ENCODE results near the gene SRSF11. TPM values are rescaled to one million over a fixed set of nuclear protein-coding genes. Genes with fewer than 3 reads are reported as not detected.
"Not testable (repeated sequence)": the region's sequence is repeated elsewhere in the genome, so short reads cannot be mapped to it uniquely, and the experiment has no call there.

Gene SRSF11
- total RNA-seq (2014; rRNA removed; shearing (Covaris generic)) = 125 and 173 TPM in 2 replicates

GRCh38 chr1:70221238-70222121 lies at the start of gene SRSF11:
Gene SRSF11, plus strand, starts transcription at chr1:70221380. Its CDS starts 257 bp downstream, at chr1:70221637.
- Histone ChIP-seq H3K4me1 (0 out of 2 replicates have a peak, but pooled peaks cover 3% of the 10 kb centered on the region), H3K4me3 (peak within 1 kb of the TSS; percentile 93), H3K27ac (peak within 1 kb of the TSS; percentile 94), H3K36me3 (peaks cover 44% of the 10 kb centered on the region), H3K27me3 (no peaks in the 10 kb centered on the region), H3K9me3 (replicated peaks) (no peaks in the 10 kb centered on the region)
- peak; percentile 95 to 96 for DNase-seq

- no peak for DNase-seq
- H3K4me3 ChIP-seq = no peak overlapping the region
- H3K27me3 ChIP-seq = no peaks in the 10 kb centered on the region
- H3K9me3 ChIP-seq (replicated peaks) = no peaks in the 10 kb centered on the region
- H3K4me1 ChIP-seq = no peaks in the 10 kb centered on the region
- peaks cover 8% of the 10 kb centered on the region; the same call in 1 of the 2 replicates for H3K36me3 ChIP-seq
- no peak overlapping the region for H3K27ac ChIP-seq
These were observed 49.7 kb upstream of the SRSF11 start for GRCh38 chr1:70171512-70171911.

GRCh38 chr1:70185181-70185580 lies 36.0 kb upstream of the SRSF11 start:
- not testable (repeated sequence) for H3K9me3 ChIP-seq (replicated peaks); H3K27ac ChIP-seq; H3K27me3 ChIP-seq; H3K4me3 ChIP-seq; H3K4me1 ChIP-seq; DNase-seq; H3K36me3 ChIP-seq

- Histone ChIP-seq H3K4me3 (no peak overlapping the region), H3K4me1 (no peaks in the 10 kb centered on the region), H3K9me3 (replicated peaks) (no peaks in the 10 kb centered on the region), H3K27ac (no peak overlapping the region), H3K36me3 (peaks cover 2% of the 10 kb centered on the region), H3K27me3 (no peaks in the 10 kb centered on the region)
- DNase-seq = no peak
These were observed 32.7 kb upstream of the SRSF11 start for GRCh38 chr1:70188522-70188921.

GRCh38 chr1:70190180-70190579 lies 31.0 kb upstream of the SRSF11 start:
- Histone ChIP-seq H3K4me1 (no peaks in the 10 kb centered on the region), H3K27me3 (no peaks in the 10 kb centered on the region), H3K27ac (no peak overlapping the region), H3K36me3 (peaks cover 2% of the 10 kb centered on the region), H3K4me3 (no peak overlapping the region), H3K9me3 (replicated peaks) (no peaks in the 10 kb centered on the region)
- no peak for DNase-seq

GRCh38 chr1:70192446-70192845 lies 28.7 kb upstream of the SRSF11 start:
- H3K4me3 ChIP-seq; H3K36me3 ChIP-seq; H3K27me3 ChIP-seq; H3K4me1 ChIP-seq; DNase-seq; H3K9me3 ChIP-seq (replicated peaks); H3K27ac ChIP-seq: not testable (repeated sequence)

GRCh38 chr1:70194601-70195000 lies 26.6 kb upstream of the SRSF11 start:
- DNase-seq = no peak
- H3K27ac ChIP-seq = no peak overlapping the region
- H3K4me3 ChIP-seq = no peak overlapping the region
- H3K4me1 ChIP-seq = no peaks in the 10 kb centered on the region
- no peaks in the 10 kb centered on the region for H3K9me3 ChIP-seq (replicated peaks)
- no peaks in the 10 kb centered on the region for H3K27me3 ChIP-seq
- no peaks in the 10 kb centered on the region for H3K36me3 ChIP-seq

- H3K9me3 ChIP-seq (replicated peaks) = no peaks in the 10 kb centered on the region
- H3K27me3 ChIP-seq = no peaks in the 10 kb centered on the region
- no peaks in the 10 kb centered on the region for H3K36me3 ChIP-seq
- no peaks in the 10 kb centered on the region for H3K4me1 ChIP-seq
- no peak for DNase-seq
- no peak overlapping the region for H3K27ac ChIP-seq
- no peak overlapping the region for H3K4me3 ChIP-seq
These were observed 25.8 kb upstream of the SRSF11 start for GRCh38 chr1:70195342-70195741.

- no peak overlapping the region for H3K4me3 ChIP-seq
- no peaks in the 10 kb centered on the region for H3K9me3 ChIP-seq (replicated peaks)
- DNase-seq = no peak
These were observed 24.8 kb upstream of the SRSF11 start for GRCh38 chr1:70196333-70196732.

GRCh38 chr1:70200065-70200464 lies 21.1 kb upstream of the SRSF11 start:
- no peak overlapping the region for H3K27ac ChIP-seq
- peaks cover 4% of the 10 kb centered on the region; the same call in 1 of the 2 replicates for H3K4me1 ChIP-seq
- no peak for DNase-seq
- H3K27me3 ChIP-seq = no peaks in the 10 kb centered on the region
- H3K9me3 ChIP-seq (replicated peaks) = no peaks in the 10 kb centered on the region
- no peaks in the 10 kb centered on the region for H3K36me3 ChIP-seq
- no peak overlapping the region for H3K4me3 ChIP-seq

More at GRCh38 chr1:70196333-70196732, 24.8 kb upstream of the SRSF11 start:
- no peak overlapping the region for H3K27ac ChIP-seq
- H3K27me3 ChIP-seq = no peaks in the 10 kb centered on the region
- no peaks in the 10 kb centered on the region for H3K36me3 ChIP-seq
- no peaks in the 10 kb centered on the region for H3K4me1 ChIP-seq

GRCh38 chr1:70202173-70202758 lies 18.9 kb upstream of the SRSF11 start:
- Histone ChIP-seq H3K27me3 (no peaks in the 10 kb centered on the region), H3K4me1 (peaks cover 4% of the 10 kb centered on the region; the same call in 1 of the 2 replicates), H3K27ac (no peak overlapping the region), H3K36me3 (no peaks in the 10 kb centered on the region), H3K9me3 (replicated peaks) (no peaks in the 10 kb centered on the region), H3K4me3 (no peak overlapping the region)
- no peak for DNase-seq

GRCh38 chr1:70204139-70204538 lies 17.0 kb upstream of the SRSF11 start:
- no peak for DNase-seq
- H3K4me1 ChIP-seq = peaks cover 4% of the 10 kb centered on the region; the same call in 1 of the 2 replicates
- peak overlapping the region; percentile 79 for H3K4me3 ChIP-seq
- no peaks in the 10 kb centered on the region for H3K9me3 ChIP-seq (replicated peaks)
- no peak overlapping the region for H3K27ac ChIP-seq
- peaks cover 5% of the 10 kb centered on the region for H3K36me3 ChIP-seq
- H3K27me3 ChIP-seq = no peaks in the 10 kb centered on the region

- no peaks in the 10 kb centered on the region for H3K9me3 ChIP-seq (replicated peaks)
- H3K4me1 ChIP-seq = peaks cover 4% of the 10 kb centered on the region; the same call in 1 of the 2 replicates
- peak overlapping the region; percentile 79 for H3K4me3 ChIP-seq
- no peak overlapping the region for H3K27ac ChIP-seq
- no peak for DNase-seq
- no peaks in the 10 kb centered on the region for H3K27me3 ChIP-seq
- peaks cover 5% of the 10 kb centered on the region for H3K36me3 ChIP-seq
These were observed 16.6 kb upstream of the SRSF11 start for GRCh38 chr1:70204600-70204999.

GRCh38 chr1:70205071-70205433 lies 16.1 kb upstream of the SRSF11 start:
- DNase-seq = no peak

GRCh38 chr1:70205434-70206118 lies 15.6 kb upstream of the SRSF11 start, which contains the start of gene LRRC40:
Gene LRRC40, minus strand, starts transcription at chr1:70205579. Its CDS starts 39 bp downstream, at chr1:70205540.
- Histone ChIP-seq H3K27ac (peak within 1 kb of the TSS; percentile 89), H3K9me3 (replicated peaks) (no peaks in the 10 kb centered on the region), H3K4me1 (peaks cover 4% of the 10 kb centered on the region; the same call in 1 of the 2 replicates), H3K4me3 (peak within 1 kb of the TSS; percentile 79), H3K27me3 (no peaks in the 10 kb centered on the region), H3K36me3 (peaks cover 5% of the 10 kb centered on the region)
- peak; percentile 93 to 95 for DNase-seq

More at GRCh38 chr1:70205071-70205433, 16.1 kb upstream of the SRSF11 start:
- peak overlapping the region; percentile 79 for H3K4me3 ChIP-seq
- peak overlapping the region; percentile 89 for H3K27ac ChIP-seq
- H3K27me3 ChIP-seq = no peaks in the 10 kb centered on the region
- no peaks in the 10 kb centered on the region for H3K9me3 ChIP-seq (replicated peaks)
- H3K4me1 ChIP-seq = peaks cover 4% of the 10 kb centered on the region; the same call in 1 of the 2 replicates
- peaks cover 5% of the 10 kb centered on the region for H3K36me3 ChIP-seq
